ENCODE results near the gene CLDN5.

- TF ChIP-seq SUZ12 (IDR thresholded peaks at IDR 0.05) (no peak), BHLHE40 (IDR thresholded peaks at IDR 0.05; ENCODE audit: borderline replicate concordance) (no peak), SP1 (IDR thresholded peaks at IDR 0.05) (no peak)
Observed at GRCh38 chr22:19480173-19480568, 44.0 kb downstream of the CLDN5 start.

Measured in HEK293T (cell line).